GM12878 (cell line): ENCODE results near the gene ADAMTSL4. TPM values are rescaled to one million over a fixed set of nuclear protein-coding genes. Genes with fewer than 3 reads are reported as not detected.
A peak's percentile ranks its signal among the peaks of the same experiment; 100 is the strongest.

Experiments used
- BMI1 ChIP-seq: fragments of 450-650 bp; IDR thresholded peaks from 2 replicates; pipeline ENCODE4 v1.6.1; 2016; ENCODE audit warnings: mild to moderate bottlenecking, moderate library complexity, borderline replicate concordance
- CBX3 ChIP-seq: fragments of 200-600 bp; sonication (generic); IDR thresholded peaks from 2 replicates; pipeline ENCODE4 v1.6.1; 2016; ENCODE audit warnings: low read depth, borderline replicate concordance
- CEBPZ ChIP-seq: fragments of 150-350 bp; IDR thresholded peaks from 2 replicates; pipeline ENCODE4 v1.6.1; 2016; ENCODE audit warnings: low read depth, low read length
- CREB1 ChIP-seq: IDR thresholded peaks from 2 replicates; pipeline ENCODE4 v1.6.1; 2012; ENCODE audit warnings: low read depth, mild to moderate bottlenecking, inconsistent platforms
- HDAC6 ChIP-seq: fragments of 200-600 bp; sonication (generic); IDR thresholded peaks from one replicate; pipeline ENCODE4 v1.8.0; 2017; ENCODE audit warnings: antibody characterized with exemption; ENCODE audit not compliant: unreplicated experiment
- HDGF ChIP-seq: fragments of 450-650 bp; IDR thresholded peaks from 2 replicates; pipeline ENCODE4 v1.6.1; 2016; ENCODE audit warnings: antibody characterized with exemption
- HSF1 ChIP-seq: fragments of 150-350 bp; IDR thresholded peaks from 2 replicates; pipeline ENCODE4 v1.6.1; 2014; ENCODE audit warnings: mild to moderate bottlenecking, low read depth, low read length
- IRF3 ChIP-seq: fragments of 450-650 bp; IDR thresholded peaks from 2 replicates; pipeline ENCODE4 v1.6.1; 2014; ENCODE audit warnings: mild to moderate bottlenecking
- IRF4 ChIP-seq: IDR thresholded peaks from 2 replicates; pipeline ENCODE4 v1.6.1; 2011; ENCODE audit warnings: low read depth, low read length
- JUNB ChIP-seq: IDR thresholded peaks from 2 replicates; pipeline ENCODE4 v1.6.1; 2016; ENCODE audit warnings: antibody characterized with exemption, mild to moderate bottlenecking
- MTA3 ChIP-seq: IDR thresholded peaks from 2 replicates; pipeline ENCODE4 v1.6.1; 2012; ENCODE audit warnings: low read length, inconsistent platforms, borderline replicate concordance
- NFXL1 ChIP-seq: fragments of 450-650 bp; IDR thresholded peaks from 2 replicates; pipeline ENCODE4 v1.6.1; 2017; ENCODE audit warnings: antibody characterized with exemption, mild to moderate bottlenecking, borderline replicate concordance
- NFYA ChIP-seq: IDR thresholded peaks from 2 replicates; pipeline ENCODE4 v1.6.1; 2011; ENCODE audit warnings: low read depth, mild to moderate bottlenecking, low read length, improper control_type of control experiment, borderline replicate concordance
- NKRF ChIP-seq: fragments of 450-650 bp; conservative IDR thresholded peaks from 2 replicates; pipeline ENCODE4 v1.6.1; 2017; ENCODE audit warnings: mild to moderate bottlenecking, moderate library complexity
- POLR2A ChIP-seq: IDR thresholded peaks from 2 replicates; pipeline ENCODE4 v1.6.1; 2011; ENCODE audit warnings: low read depth, mild to moderate bottlenecking, low read length
- POU2F2 ChIP-seq: IDR thresholded peaks from 3 replicates; pipeline ENCODE4 v1.6.1; 2011; ENCODE audit warnings: low read depth, mild to moderate bottlenecking, low read length, borderline replicate concordance
- RB1 ChIP-seq: fragments of 450-650 bp; formaldehyde crosslinking; IDR thresholded peaks from 2 replicates; pipeline ENCODE4 v1.6.1; 2017; ENCODE audit warnings: mild to moderate bottlenecking, borderline replicate concordance
- SMAD5 ChIP-seq: IDR thresholded peaks from 2 replicates; pipeline ENCODE4 v1.6.1; 2016; ENCODE audit warnings: antibody characterized with exemption, low read depth
- SPI1 ChIP-seq: IDR thresholded peaks from 2 replicates; pipeline ENCODE4 v1.6.1; 2011; ENCODE audit warnings: low read depth, mild to moderate bottlenecking, low read length, moderate library complexity, borderline replicate concordance; ENCODE audit not compliant: insufficient read depth
- STAT1 ChIP-seq: fragments of 450-650 bp; conservative IDR thresholded peaks from 2 replicates; pipeline ENCODE4 v1.6.1; 2014; ENCODE audit warnings: antibody characterized with exemption, mild to moderate bottlenecking
- USF2 ChIP-seq: IDR thresholded peaks from 2 replicates; pipeline ENCODE4 v1.6.1; 2011; ENCODE audit warnings: low read depth, low read length, improper control_type of control experiment, borderline replicate concordance
- ZNF274 ChIP-seq: IDR thresholded peaks from one replicate; pipeline ENCODE4 v1.8.0; 2011; ENCODE audit not compliant: insufficient read length, insufficient read depth
- polyA plus RNA-seq, 11 experiments: library from polyadenylated mRNA; depleted of rRNA in 4 of 11; unstranded in 6 of 11; stranded (reverse) in 5 of 11; fragments of >200 nt; fragmentation: Nextera tagmentation in 4 of 11; fragmentation: Illumina TruSeq in 1 of 11; extraction: Ambion mirVana in 4 of 11; extraction: Trizol in 1 of 11; gene quantifications; 1 replicate in 1 of 11; 2 replicates in 10 of 11; pipeline versions ENCODE4 v1.2.1 to v1.2.3, GENCODE V29; 2011 to 2016; ENCODE audit warnings: inconsistent platforms in 2 of 11, missing spikeins in 2 of 11, low read depth in 1 of 11
- total RNA-seq, 4 experiments: library from RNA; depleted of rRNA in 3 of 4; stranded (reverse); fragments of >200 nt in 3 of 4; fragmentation: Illumina TruSeq in 1 of 4; extraction: Trizol in 1 of 4; gene quantifications; 2 replicates each; pipeline versions ENCODE4 v1.2.1 to v1.2.3, GENCODE V29; 2013 to 2021

ADAMTSL4 gene
- total and polyA plus RNA-seq, 10 of the 15 experiments (the other 5 are each of a cell fraction or from before 2014, with no cell fraction given): 0.04 to 0.15 (median 0.05) TPM; not detected in 5

- TF ChIP-seq HDAC6 (peak; percentile 37), ZNF274 (no peak), CEBPZ (no peak), JUNB (no peak), CBX3 (no peak), SPI1 (peak; percentile 90), POLR2A (peak; percentile 94), SMAD5 (peak; percentile 97), STAT1 (peak; percentile 86; the same call in 1 of the 2 replicates), IRF3 (peak; percentile 43; the same call in 1 of the 2 replicates), BMI1 (no peak), CREB1 (peak; percentile 77), POU2F2 (peak; percentile 91), RB1 (0 out of 2 replicates have a peak, but pooled peaks have one; percentile 51), USF2 (no peak), NFYA (no peak), IRF4 (0 out of 2 replicates have a peak, but pooled peaks have one; percentile 15), HDGF (no peak), NKRF (peak; percentile 69), MTA3 (no peak; the same call in 1 of the 2 replicates), HSF1 (no peak), NFXL1 (no peak)
These were observed 30.1 kb downstream of the ADAMTSL4 start, which contains the start of gene MCL1 (continued) for GRCh38 chr1:150579110-150579944.
